Measurements from ENCODE around the gene ARID5B.

DNA sequence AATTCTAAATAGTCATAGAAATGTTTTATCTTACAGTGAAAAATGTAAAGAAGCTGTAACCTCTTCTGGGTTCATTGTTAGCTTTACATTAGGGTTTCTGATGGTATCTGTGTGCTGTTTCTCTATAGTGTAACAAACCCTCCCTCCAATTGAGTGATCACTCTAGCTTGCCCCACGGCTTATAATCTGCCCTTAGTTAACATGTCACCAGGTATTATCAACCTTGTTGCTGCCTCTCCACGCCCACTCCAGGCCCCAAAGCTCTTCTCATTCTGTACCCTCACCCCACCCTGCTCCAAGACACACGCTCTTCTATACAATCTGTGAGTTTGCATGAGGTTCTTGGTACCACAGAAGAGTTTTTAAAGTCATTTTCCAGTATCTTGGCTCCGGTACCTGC lies 139.4 kb downstream of the ARID5B start:
- TF ChIP-seq CTCF (IDR thresholded peaks at IDR 0.05; ENCODE audit: borderline replicate concordance, extremely low read depth, low read length, poor library complexity, severe bottlenecking): no peak
- TF ChIP-seq EZH2 (IDR thresholded peaks at IDR 0.05; ENCODE audit: borderline replicate concordance, low read depth, low read length, severe bottlenecking): no peak
